Hepatocyte (in vitro differentiated cells): ENCODE measurements around the gene CCDC102A.

Experiments used
- EZH2 ChIP-seq: fragments of 200-600 bp; sonication (generic); IDR thresholded peaks from 2 replicates; pipeline ENCODE4 v1.6.1; 2016; ENCODE audit warnings: antibody characterized with exemption, mild to moderate bottlenecking, borderline replicate concordance
- TF ChIP-seq, protein P1 (sequence below): fragments of 200-600 bp; sonication (generic); IDR thresholded peaks from 2 replicates; pipeline ENCODE4 v1.5.1; 2016; ENCODE audit warnings: antibody characterized with exemption, mild to moderate bottlenecking; ENCODE audit not compliant: poor library complexity

GRCh38 chr16:57537581-57538234 is 1.3 kb upstream of the CCDC102A start:
- TF ChIP-seq, protein P1, sequence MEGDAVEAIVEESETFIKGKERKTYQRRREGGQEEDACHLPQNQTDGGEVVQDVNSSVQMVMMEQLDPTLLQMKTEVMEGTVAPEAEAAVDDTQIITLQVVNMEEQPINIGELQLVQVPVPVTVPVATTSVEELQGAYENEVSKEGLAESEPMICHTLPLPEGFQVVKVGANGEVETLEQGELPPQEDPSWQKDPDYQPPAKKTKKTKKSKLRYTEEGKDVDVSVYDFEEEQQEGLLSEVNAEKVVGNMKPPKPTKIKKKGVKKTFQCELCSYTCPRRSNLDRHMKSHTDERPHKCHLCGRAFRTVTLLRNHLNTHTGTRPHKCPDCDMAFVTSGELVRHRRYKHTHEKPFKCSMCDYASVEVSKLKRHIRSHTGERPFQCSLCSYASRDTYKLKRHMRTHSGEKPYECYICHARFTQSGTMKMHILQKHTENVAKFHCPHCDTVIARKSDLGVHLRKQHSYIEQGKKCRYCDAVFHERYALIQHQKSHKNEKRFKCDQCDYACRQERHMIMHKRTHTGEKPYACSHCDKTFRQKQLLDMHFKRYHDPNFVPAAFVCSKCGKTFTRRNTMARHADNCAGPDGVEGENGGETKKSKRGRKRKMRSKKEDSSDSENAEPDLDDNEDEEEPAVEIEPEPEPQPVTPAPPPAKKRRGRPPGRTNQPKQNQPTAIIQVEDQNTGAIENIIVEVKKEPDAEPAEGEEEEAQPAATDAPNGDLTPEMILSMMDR, result no peak
- no peak for TF ChIP-seq EZH2
